Osteoblast (primary cell): Measurements from ENCODE around the gene LDHA. TPM values are rescaled to one million over a fixed set of nuclear protein-coding genes. Genes with fewer than 3 reads are reported as not detected.

Source experiments
- DNase-seq: peaks from one replicate; pipeline ENCODE4 v3.0.0; 2011; ENCODE audit warnings: low spot score, mixed read lengths; ENCODE audit not compliant: insufficient read length; ENCODE audit errors: missing footprints
- H2AFZ ChIP-seq: 2 replicates; pipeline ENCODE4 v1.6.0; 2011; ENCODE audit warnings: mild to moderate bottlenecking, low read length
- H3K27ac ChIP-seq: 2 replicates; pipeline ENCODE4 v1.5.1; 2011; ENCODE audit warnings: mild to moderate bottlenecking, low read depth, low read length, moderate library complexity
- H3K27me3 ChIP-seq: 2 replicates; pipeline ENCODE4 v1.6.0; 2012; ENCODE audit warnings: mild to moderate bottlenecking, control low read depth, inconsistent platforms, low read length, moderate library complexity; ENCODE audit not compliant: insufficient read depth
- H3K36me3 ChIP-seq: 2 replicates; pipeline ENCODE4 v1.5.1; 2011; ENCODE audit warnings: mild to moderate bottlenecking, low read length, control low read depth, moderate library complexity; ENCODE audit not compliant: insufficient read depth
- H3K4me1 ChIP-seq: 2 replicates; pipeline ENCODE4 v1.5.1; 2011; ENCODE audit warnings: mild to moderate bottlenecking, low read length, control low read depth, moderate library complexity; ENCODE audit not compliant: insufficient read depth
- H3K4me2 ChIP-seq: 2 replicates; pipeline ENCODE4 v1.6.0; 2011; ENCODE audit warnings: mild to moderate bottlenecking, low read length; ENCODE audit not compliant: insufficient read depth
- H3K4me3 ChIP-seq: fragments of 200-600 bp; sonication (generic); 3 replicates; pipeline ENCODE4 v1.5.1; 2012; ENCODE audit warnings: mild to moderate bottlenecking, low read length, inconsistent platforms; ENCODE audit not compliant: insufficient read depth
- H3K79me2 ChIP-seq: 2 replicates; pipeline ENCODE4 v1.6.0; 2012; ENCODE audit warnings: mild to moderate bottlenecking, low read length, control low read depth, inconsistent platforms; ENCODE audit not compliant: insufficient read depth
- H3K9me3 ChIP-seq: 2 replicates; pipeline ENCODE4 v1.5.1; 2011; ENCODE audit warnings: low read depth, low read length, control low read depth
- H4K20me1 ChIP-seq: 2 replicates; pipeline ENCODE4 v1.6.0; 2012; ENCODE audit warnings: mild to moderate bottlenecking, low read length, control low read depth; ENCODE audit not compliant: insufficient read depth
- total RNA-seq: library from RNA; depleted of rRNA; stranded (reverse); fragments of >200 nt; gene quantifications from 2 replicates; pipeline ENCODE4 v1.2.3, GENCODE V29; 2012
- TF ChIP-seq, protein P1 (sequence below): IDR thresholded peaks from 2 replicates; pipeline ENCODE4 v1.5.1; 2011; ENCODE audit warnings: mild to moderate bottlenecking, low read depth, low read length, moderate library complexity; ENCODE audit errors: extremely low read depth

Gene LDHA
- 680 and 798 TPM in 2 replicates for total RNA-seq

DNA sequence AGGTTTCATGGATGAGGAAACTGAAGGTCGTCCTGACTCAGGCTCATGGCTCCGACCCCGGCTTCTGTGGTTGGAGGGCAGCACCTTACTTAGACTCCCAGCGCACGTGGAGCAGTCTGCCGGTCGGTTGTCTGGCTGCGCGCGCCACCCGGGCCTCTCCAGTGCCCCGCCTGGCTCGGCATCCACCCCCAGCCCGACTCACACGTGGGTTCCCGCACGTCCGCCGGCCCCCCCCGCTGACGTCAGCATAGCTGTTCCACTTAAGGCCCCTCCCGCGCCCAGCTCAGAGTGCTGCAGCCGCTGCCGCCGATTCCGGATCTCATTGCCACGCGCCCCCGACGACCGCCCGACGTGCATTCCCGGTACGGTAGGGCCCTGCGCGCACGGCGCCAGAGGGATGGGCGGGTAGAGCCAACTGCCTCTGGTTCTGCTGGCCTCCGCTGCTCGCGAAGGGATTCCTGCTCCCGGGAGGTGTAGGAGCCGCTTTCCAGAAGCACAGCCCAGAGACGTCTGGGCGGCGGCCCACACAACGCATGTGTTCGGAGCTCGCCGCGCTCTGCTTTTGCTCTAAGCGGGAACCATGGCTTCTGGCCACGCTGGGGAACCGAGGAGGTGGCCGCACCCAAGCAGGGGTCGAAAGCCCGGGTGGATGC, at the start of gene LDHA:
TSS of gene LDHA (plus strand) at position 289 of the 653 bp plus-strand sequence. CDS start 2,280 bp downstream, outside the sequence.
- Histone ChIP-seq H4K20me1 (peaks cover 44% of the 10 kb centered on the region), H3K79me2 (peaks cover 48% of the 10 kb centered on the region), H3K27me3 (no peaks in the 10 kb centered on the region), H3K9me3 (no peaks in the 10 kb centered on the region), H3K36me3 (peaks cover 30% of the 10 kb centered on the region), H3K4me2 (peak within 1 kb of the TSS; percentile 93), H3K27ac (peak within 1 kb of the TSS; percentile 96), H2AFZ (peak within 1 kb of the TSS; percentile 90), H3K4me3 (peak within 1 kb of the TSS; percentile 98), H3K4me1 (peaks cover 20% of the 10 kb centered on the region)
- TF ChIP-seq, protein P1, sequence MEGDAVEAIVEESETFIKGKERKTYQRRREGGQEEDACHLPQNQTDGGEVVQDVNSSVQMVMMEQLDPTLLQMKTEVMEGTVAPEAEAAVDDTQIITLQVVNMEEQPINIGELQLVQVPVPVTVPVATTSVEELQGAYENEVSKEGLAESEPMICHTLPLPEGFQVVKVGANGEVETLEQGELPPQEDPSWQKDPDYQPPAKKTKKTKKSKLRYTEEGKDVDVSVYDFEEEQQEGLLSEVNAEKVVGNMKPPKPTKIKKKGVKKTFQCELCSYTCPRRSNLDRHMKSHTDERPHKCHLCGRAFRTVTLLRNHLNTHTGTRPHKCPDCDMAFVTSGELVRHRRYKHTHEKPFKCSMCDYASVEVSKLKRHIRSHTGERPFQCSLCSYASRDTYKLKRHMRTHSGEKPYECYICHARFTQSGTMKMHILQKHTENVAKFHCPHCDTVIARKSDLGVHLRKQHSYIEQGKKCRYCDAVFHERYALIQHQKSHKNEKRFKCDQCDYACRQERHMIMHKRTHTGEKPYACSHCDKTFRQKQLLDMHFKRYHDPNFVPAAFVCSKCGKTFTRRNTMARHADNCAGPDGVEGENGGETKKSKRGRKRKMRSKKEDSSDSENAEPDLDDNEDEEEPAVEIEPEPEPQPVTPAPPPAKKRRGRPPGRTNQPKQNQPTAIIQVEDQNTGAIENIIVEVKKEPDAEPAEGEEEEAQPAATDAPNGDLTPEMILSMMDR = no peak
- peak; percentile 98 for DNase-seq

DNA sequence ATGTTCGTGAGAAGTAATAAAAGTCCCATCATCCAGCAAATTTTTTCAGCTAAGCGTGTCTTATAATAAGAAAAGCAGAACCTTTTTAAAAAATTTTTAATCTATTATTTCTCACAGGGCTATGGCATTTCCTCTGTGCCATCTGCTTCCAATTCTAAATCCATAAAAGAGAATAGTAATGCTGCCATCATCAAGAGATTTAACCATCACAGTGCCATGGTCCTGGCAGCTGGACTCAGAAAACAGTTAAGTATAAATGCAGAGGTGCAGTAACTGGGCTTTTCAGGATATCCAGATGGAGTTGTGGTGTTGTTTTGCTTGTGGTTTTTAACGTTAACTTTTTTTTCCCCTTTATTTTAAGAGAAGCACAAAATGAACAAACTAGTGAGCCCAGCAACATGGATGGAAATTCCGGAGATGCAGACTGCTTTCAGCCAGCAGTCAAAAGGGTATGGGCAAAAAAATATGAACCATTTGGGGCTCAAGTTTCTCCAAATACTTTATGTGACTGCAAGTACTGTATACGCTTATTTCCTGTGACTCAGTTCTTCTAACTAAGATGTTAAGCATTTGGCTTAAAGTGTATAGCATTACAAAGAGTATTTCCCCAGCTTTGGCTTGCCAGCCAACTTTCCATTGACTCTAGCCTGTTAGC, 46.8 kb upstream of the LDHA start:
- no peaks in the 10 kb centered on the region for H3K27me3 ChIP-seq
- H2AFZ ChIP-seq = peak overlapping the region; percentile 6
- peak overlapping the region; percentile 78 for H3K27ac ChIP-seq
- peak overlapping the region; percentile 55 for H3K4me2 ChIP-seq
- H3K9me3 ChIP-seq = no peaks in the 10 kb centered on the region
- peaks cover 35% of the 10 kb centered on the region for H3K36me3 ChIP-seq
- no peaks in the 10 kb centered on the region for H4K20me1 ChIP-seq
- TF ChIP-seq, protein P1 = no peak
- DNase-seq = no peak
- peaks cover 28% of the 10 kb centered on the region for H3K4me1 ChIP-seq
- no peaks in the 10 kb centered on the region for H3K79me2 ChIP-seq
- no peak overlapping the region for H3K4me3 ChIP-seq

- Histone ChIP-seq H3K4me2 (no peak overlapping the region), H3K27ac (peak overlapping the region; percentile 9), H3K36me3 (peaks cover 49% of the 10 kb centered on the region), H3K4me1 (peaks cover 17% of the 10 kb centered on the region), H3K79me2 (no peaks in the 10 kb centered on the region), H3K9me3 (no peaks in the 10 kb centered on the region), H3K27me3 (no peaks in the 10 kb centered on the region), H4K20me1 (no peaks in the 10 kb centered on the region), H3K4me3 (no peak overlapping the region), H2AFZ (no peak overlapping the region)
- TF ChIP-seq, protein P1 = no peak
- DNase-seq = no peak
These were observed 41.8 kb upstream of the LDHA start for GRCh38 chr11:18352581-18352980.

DNA sequence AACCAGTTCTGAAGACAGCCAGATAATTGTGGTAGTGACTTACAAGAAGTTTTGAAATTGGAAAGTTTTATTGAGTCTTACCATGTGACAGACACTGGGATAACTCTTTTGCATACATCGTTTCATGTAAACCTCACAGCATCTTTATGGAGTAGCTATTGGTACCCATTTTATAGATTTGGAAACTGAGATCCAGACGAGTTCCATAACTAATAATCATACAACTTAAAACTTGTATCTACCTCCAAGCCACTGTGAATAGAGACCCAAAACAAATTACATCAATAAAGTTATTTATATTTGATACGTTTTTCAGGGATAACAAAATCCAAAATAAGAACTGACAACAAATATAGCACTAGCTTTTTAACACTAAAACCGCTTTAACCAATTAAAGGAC, 35.7 kb upstream of the LDHA start:
- no peaks in the 10 kb centered on the region for H4K20me1 ChIP-seq
- TF ChIP-seq, protein P1 = no peak
- H3K4me3 ChIP-seq = no peak overlapping the region
- no peak overlapping the region for H3K27ac ChIP-seq
- H3K79me2 ChIP-seq = no peaks in the 10 kb centered on the region
- no peaks in the 10 kb centered on the region for H3K4me1 ChIP-seq
- H2AFZ ChIP-seq = no peak overlapping the region
- H3K4me2 ChIP-seq = no peak overlapping the region
- no peak for DNase-seq
- H3K27me3 ChIP-seq = no peaks in the 10 kb centered on the region
- H3K9me3 ChIP-seq = no peaks in the 10 kb centered on the region
- peaks cover 81% of the 10 kb centered on the region for H3K36me3 ChIP-seq
